ENCODE measurements around the gene PTEN.

Gene PTEN

GRCh38 chr10:87983716-87984115 lies 120.3 kb downstream of the PTEN start:
- Histone ChIP-seq H2AFZ (ENCODE audit: low read length) (no peak overlapping the region), H3K9ac (ENCODE audit: low read length) (no peak overlapping the region), H4K20me1 (ENCODE audit: insufficient read depth, low read length) (no peaks in the 10 kb centered on the region), H3K9me2 (ENCODE audit: low read depth, low read length) (no peaks in the 10 kb centered on the region), H3K4me2 (ENCODE audit: low read length) (no peak overlapping the region), H3K27me3 (ENCODE audit: insufficient read depth, low read length) (no peaks in the 10 kb centered on the region), H3K36me3 (ENCODE audit: insufficient read depth, low read length) (no peaks in the 10 kb centered on the region), H3K27ac (ENCODE audit: low read depth, low read length, poor library complexity, severe bottlenecking) (no peak overlapping the region), H3K9me3 (ENCODE audit: low read length) (no peaks in the 10 kb centered on the region), H3K4me1 (ENCODE audit: insufficient read depth, low read length, severe bottlenecking) (no peaks in the 10 kb centered on the region), H3K79me2 (ENCODE audit: insufficient read depth, low read length) (no peaks in the 10 kb centered on the region), H3K4me3 (ENCODE audit: low read depth, low read length, poor library complexity, severe bottlenecking) (no peak overlapping the region), H3F3A (ENCODE audit: insufficient read depth, low read length) (no peaks in the 10 kb centered on the region)
- TF ChIP-seq CTCF (IDR thresholded peaks at IDR 0.05; ENCODE audit: low read length) (no peak), EZH2 (IDR thresholded peaks at IDR 0.05; ENCODE audit: borderline replicate concordance, low read length) (no peak)

- TF ChIP-seq EZH2 (IDR thresholded peaks at IDR 0.05; ENCODE audit: borderline replicate concordance, low read length): no peak
- no peak for TF ChIP-seq CTCF (IDR thresholded peaks at IDR 0.05; ENCODE audit: low read length)
- Histone ChIP-seq H3K4me2 (ENCODE audit: low read length) (no peak overlapping the region), H3K4me1 (ENCODE audit: insufficient read depth, low read length, severe bottlenecking) (no peaks in the 10 kb centered on the region), H3K36me3 (ENCODE audit: insufficient read depth, low read length) (no peaks in the 10 kb centered on the region), H3K9me2 (ENCODE audit: low read depth, low read length) (no peaks in the 10 kb centered on the region), H3K9ac (ENCODE audit: low read length) (no peak overlapping the region), H3K79me2 (ENCODE audit: insufficient read depth, low read length) (no peaks in the 10 kb centered on the region), H3K27me3 (ENCODE audit: insufficient read depth, low read length) (no peaks in the 10 kb centered on the region), H3K4me3 (ENCODE audit: low read depth, low read length, poor library complexity, severe bottlenecking) (no peak overlapping the region), H3K27ac (ENCODE audit: low read depth, low read length, poor library complexity, severe bottlenecking) (no peak overlapping the region), H3F3A (ENCODE audit: insufficient read depth, low read length) (no peaks in the 10 kb centered on the region), H2AFZ (ENCODE audit: low read length) (no peak overlapping the region), H3K9me3 (ENCODE audit: low read length) (no peaks in the 10 kb centered on the region), H4K20me1 (ENCODE audit: insufficient read depth, low read length) (no peaks in the 10 kb centered on the region)
Observed at GRCh38 chr10:87987206-87987605, 123.8 kb downstream of the PTEN start.

- Histone ChIP-seq H3K4me1 (ENCODE audit: insufficient read depth, low read length, severe bottlenecking) (no peaks in the 10 kb centered on the region), H3K4me2 (ENCODE audit: low read length) (no peak overlapping the region), H3K9me3 (ENCODE audit: low read length) (no peaks in the 10 kb centered on the region), H4K20me1 (ENCODE audit: insufficient read depth, low read length) (no peaks in the 10 kb centered on the region), H3K27me3 (ENCODE audit: insufficient read depth, low read length) (no peaks in the 10 kb centered on the region), H3K4me3 (ENCODE audit: low read depth, low read length, poor library complexity, severe bottlenecking) (no peak overlapping the region), H3K79me2 (ENCODE audit: insufficient read depth, low read length) (no peaks in the 10 kb centered on the region), H3K9me2 (ENCODE audit: low read depth, low read length) (no peaks in the 10 kb centered on the region), H3K9ac (ENCODE audit: low read length) (no peak overlapping the region), H3F3A (ENCODE audit: insufficient read depth, low read length) (no peaks in the 10 kb centered on the region), H3K27ac (ENCODE audit: low read depth, low read length, poor library complexity, severe bottlenecking) (no peak overlapping the region), H2AFZ (ENCODE audit: low read length) (no peak overlapping the region), H3K36me3 (ENCODE audit: insufficient read depth, low read length) (no peaks in the 10 kb centered on the region)
- TF ChIP-seq EZH2 (IDR thresholded peaks at IDR 0.05; ENCODE audit: borderline replicate concordance, low read length): no peak
- no peak for TF ChIP-seq CTCF (IDR thresholded peaks at IDR 0.05; ENCODE audit: low read length)
Observed at GRCh38 chr10:87991946-87992345, 128.5 kb downstream of the PTEN start.

All from OCI-LY1 (cell line).